GM18520 (cell line): ENCODE measurements around the gene HRNR.

Experiments
- ATAC-seq: cut with Tn5 transposase; IDR thresholded peaks from one replicate; pipeline ENCODE4 v1.9.1; 2021; ENCODE audit not compliant: unreplicated experiment

HRNR gene

GRCh38 chr1:152189657-152190442 is 34.1 kb downstream of the HRNR start:
- ATAC-seq = no peak

- ATAC-seq = no peak
These were observed 35.1 kb downstream of the HRNR start for GRCh38 chr1:152188673-152189591.

GRCh38 chr1:152186556-152187285 is 37.3 kb downstream of the HRNR start:
- ATAC-seq = no peak

GRCh38 chr1:152185544-152186391 is 38.2 kb downstream of the HRNR start:
- no peak for ATAC-seq

GRCh38 chr1:152182944-152183361 is 41.0 kb downstream of the HRNR start:
- no peak for ATAC-seq

GRCh38 chr1:152182431-152182830 is 41.6 kb downstream of the HRNR start:
- ATAC-seq = no peak

GRCh38 chr1:152179566-152179965 is 44.4 kb downstream of the HRNR start:
- ATAC-seq = no peak

- ATAC-seq = no peak
These were observed 53.6 kb downstream of the HRNR start for GRCh38 chr1:152170287-152170905.

GRCh38 chr1:152169366-152170025 is 54.5 kb downstream of the HRNR start:
- no peak for ATAC-seq

GRCh38 chr1:152168535-152168868 is 55.5 kb downstream of the HRNR start:
- no peak for ATAC-seq

- no peak for ATAC-seq
These were observed 56.0 kb downstream of the HRNR start for GRCh38 chr1:152167835-152168534.

GRCh38 chr1:152166966-152167365 is 57.0 kb downstream of the HRNR start:
- ATAC-seq = no peak

- ATAC-seq = no peak
These were observed 58.5 kb downstream of the HRNR start for GRCh38 chr1:152165286-152166077.

- no peak for ATAC-seq
These were observed 59.4 kb downstream of the HRNR start for GRCh38 chr1:152164517-152165136.

- no peak for ATAC-seq
These were observed 61.1 kb downstream of the HRNR start for GRCh38 chr1:152162792-152163463.
